PFSK-1 (cell line): ENCODE data around the gene MTMR11.

Experiments used
- FOXP2 ChIP-seq: optimal IDR thresholded peaks from 2 replicates; pipeline ENCODE3; 2011; ENCODE audit warnings: borderline replicate concordance, control low read depth, inconsistent platforms; ENCODE audit not compliant: insufficient read depth; ENCODE audit errors: extremely low read length, extremely low read depth
- POLR2AphosphoS5 ChIP-seq: IDR thresholded peaks from 2 replicates; pipeline ENCODE4 v1.6.1; 2012; ENCODE audit warnings: low read depth, mild to moderate bottlenecking, control low read depth, low read length, moderate library complexity
- SIN3A ChIP-seq: IDR thresholded peaks from 2 replicates; pipeline ENCODE4 v1.6.1; 2012; ENCODE audit warnings: mild to moderate bottlenecking, low read length, moderate library complexity, borderline replicate concordance; ENCODE audit not compliant: insufficient read depth
- TAF1 ChIP-seq: IDR thresholded peaks from 2 replicates; pipeline ENCODE4 v1.6.1; 2012; ENCODE audit warnings: low read length, control low read depth, borderline replicate concordance; ENCODE audit not compliant: insufficient read depth
- TF ChIP-seq, protein P1 (sequence below), 2 experiments: IDR thresholded peaks; 2 replicates each; pipeline versions ENCODE4 v1.6.1 to v1.8.0; 2011 to 2012; ENCODE audit warnings: low read depth in 2 of 2, low read length in 2 of 2, control low read depth in 1 of 2, inconsistent platforms in 1 of 2, mild to moderate bottlenecking in 1 of 2, moderate library complexity in 1 of 2; ENCODE audit not compliant: insufficient read depth in 1 of 2

The MTMR11 gene

DNA sequence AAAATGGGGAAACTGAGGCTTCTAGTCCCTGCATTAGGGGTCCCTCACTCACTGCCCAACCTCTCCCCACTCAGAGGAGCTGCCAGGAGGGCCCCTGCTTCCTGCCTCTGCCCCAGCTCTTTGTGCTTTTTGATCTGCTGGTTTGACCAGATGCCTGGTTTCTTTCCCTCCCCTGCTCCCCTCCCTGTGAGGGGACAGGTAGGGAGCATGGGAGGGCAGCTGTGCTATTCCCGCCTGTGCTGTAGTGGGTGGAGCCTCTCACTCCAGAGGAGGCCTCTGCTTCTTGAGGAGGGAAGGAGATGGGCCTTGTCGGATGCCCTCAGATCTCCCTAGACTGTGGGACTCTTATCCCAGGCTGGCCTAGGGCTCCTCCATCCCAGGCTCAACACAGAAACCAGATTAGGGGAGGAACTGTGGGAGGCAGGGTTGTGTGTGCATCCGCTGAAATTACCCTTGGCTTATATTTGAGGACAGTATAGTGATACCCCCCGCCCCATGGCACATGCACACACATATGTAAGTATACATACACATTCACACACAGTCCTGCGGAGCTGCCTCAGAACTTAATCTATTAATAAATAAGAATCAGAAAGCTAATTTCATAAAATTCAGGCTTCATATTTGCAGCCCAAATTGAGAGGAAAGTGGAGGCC lies 32.7 kb downstream of the MTMR11 start:
- no peak for TF ChIP-seq POLR2AphosphoS5
- no peak for TF ChIP-seq FOXP2
- TF ChIP-seq, protein P1, sequence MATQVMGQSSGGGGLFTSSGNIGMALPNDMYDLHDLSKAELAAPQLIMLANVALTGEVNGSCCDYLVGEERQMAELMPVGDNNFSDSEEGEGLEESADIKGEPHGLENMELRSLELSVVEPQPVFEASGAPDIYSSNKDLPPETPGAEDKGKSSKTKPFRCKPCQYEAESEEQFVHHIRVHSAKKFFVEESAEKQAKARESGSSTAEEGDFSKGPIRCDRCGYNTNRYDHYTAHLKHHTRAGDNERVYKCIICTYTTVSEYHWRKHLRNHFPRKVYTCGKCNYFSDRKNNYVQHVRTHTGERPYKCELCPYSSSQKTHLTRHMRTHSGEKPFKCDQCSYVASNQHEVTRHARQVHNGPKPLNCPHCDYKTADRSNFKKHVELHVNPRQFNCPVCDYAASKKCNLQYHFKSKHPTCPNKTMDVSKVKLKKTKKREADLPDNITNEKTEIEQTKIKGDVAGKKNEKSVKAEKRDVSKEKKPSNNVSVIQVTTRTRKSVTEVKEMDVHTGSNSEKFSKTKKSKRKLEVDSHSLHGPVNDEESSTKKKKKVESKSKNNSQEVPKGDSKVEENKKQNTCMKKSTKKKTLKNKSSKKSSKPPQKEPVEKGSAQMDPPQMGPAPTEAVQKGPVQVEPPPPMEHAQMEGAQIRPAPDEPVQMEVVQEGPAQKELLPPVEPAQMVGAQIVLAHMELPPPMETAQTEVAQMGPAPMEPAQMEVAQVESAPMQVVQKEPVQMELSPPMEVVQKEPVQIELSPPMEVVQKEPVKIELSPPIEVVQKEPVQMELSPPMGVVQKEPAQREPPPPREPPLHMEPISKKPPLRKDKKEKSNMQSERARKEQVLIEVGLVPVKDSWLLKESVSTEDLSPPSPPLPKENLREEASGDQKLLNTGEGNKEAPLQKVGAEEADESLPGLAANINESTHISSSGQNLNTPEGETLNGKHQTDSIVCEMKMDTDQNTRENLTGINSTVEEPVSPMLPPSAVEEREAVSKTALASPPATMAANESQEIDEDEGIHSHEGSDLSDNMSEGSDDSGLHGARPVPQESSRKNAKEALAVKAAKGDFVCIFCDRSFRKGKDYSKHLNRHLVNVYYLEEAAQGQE (IDR thresholded peaks at IDR 0.05; ENCODE audit: insufficient read depth in 1 of 2, low read depth in 2 of 2, low read length in 2 of 2): no peak
- no peak for TF ChIP-seq SIN3A
- no peak for TF ChIP-seq TAF1

DNA sequence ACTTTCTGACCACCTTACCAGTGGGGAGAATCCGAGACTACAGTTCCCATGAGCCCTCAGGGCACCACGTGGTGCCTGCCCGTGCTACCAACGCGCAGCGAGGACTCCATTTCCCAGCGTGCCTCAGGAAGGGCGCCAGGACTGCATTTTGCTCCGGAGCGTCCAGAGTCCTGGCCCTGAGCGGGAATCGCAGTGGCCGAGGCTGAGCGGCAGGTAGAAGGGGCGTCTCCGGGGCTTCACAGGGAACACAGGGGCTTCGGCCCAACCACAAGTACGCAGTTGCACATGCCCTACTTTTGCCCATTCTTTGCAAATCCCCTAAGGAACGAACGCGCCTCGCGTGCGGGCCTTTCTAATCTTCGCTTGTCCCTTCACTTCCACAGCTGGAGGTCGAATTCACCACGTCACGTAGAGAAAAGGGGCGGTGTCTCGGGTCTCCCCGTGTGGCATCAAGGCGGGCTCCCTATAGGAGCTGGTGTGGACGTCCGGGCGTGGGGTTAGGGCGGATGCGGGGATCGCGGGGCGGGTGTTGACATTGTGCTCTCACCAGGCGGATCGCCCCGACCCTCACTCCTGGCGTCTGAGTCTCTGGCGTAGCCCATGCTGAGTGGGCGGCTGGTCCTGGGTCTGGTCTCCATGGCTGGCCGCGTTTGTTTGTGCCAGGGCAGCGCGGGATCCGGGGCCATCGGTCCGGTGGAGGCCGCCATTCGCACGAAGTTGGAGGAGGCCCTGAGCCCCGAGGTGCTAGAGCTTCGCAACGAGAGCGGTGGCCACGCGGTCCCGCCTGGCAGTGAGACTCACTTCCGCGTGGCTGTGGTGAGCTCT lies 37.0 kb downstream of the MTMR11 start, which contains the start of gene BOLA1:
BOLA1 (plus strand) TSS at position 109 of the 825 bp plus-strand sequence; CDS start at position 601, 492 bp downstream.
- peak; percentile 65; the same call in 1 of the 2 replicates for TF ChIP-seq TAF1
- peak; percentile 93 for TF ChIP-seq POLR2AphosphoS5
- TF ChIP-seq SIN3A: 0 out of 2 replicates have a peak, but pooled peaks have one; percentile 10
- TF ChIP-seq FOXP2: peak; percentile 75
- TF ChIP-seq, protein P1 (IDR thresholded peaks at IDR 0.05; ENCODE audit: insufficient read depth in 1 of 2, low read depth in 2 of 2, low read length in 2 of 2): no peak

DNA sequence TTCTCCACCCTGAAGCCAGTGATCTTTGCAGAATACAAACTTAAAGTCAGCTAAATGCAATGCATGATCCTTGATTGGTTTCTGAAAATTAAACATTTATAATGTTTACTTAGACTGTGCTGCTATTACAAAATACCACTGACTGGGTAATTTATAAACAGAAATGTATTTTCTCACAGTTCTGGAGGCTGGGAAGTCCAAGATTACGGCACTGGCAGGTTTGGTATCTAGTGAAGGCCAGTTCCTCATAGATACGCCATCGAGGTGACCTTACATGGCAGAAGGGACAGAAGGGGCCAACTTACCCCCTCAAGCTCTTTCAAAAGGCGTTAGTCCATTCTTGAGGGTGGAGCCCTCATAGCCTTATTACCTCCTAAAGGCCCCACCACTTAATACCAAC lies 40.1 kb downstream of the MTMR11 start:
- no peak for TF ChIP-seq SIN3A
- TF ChIP-seq TAF1: no peak
- TF ChIP-seq, protein P1 (IDR thresholded peaks at IDR 0.05; ENCODE audit: insufficient read depth in 1 of 2, low read depth in 2 of 2, low read length in 2 of 2): no peak
- no peak for TF ChIP-seq FOXP2
- TF ChIP-seq POLR2AphosphoS5: no peak

DNA sequence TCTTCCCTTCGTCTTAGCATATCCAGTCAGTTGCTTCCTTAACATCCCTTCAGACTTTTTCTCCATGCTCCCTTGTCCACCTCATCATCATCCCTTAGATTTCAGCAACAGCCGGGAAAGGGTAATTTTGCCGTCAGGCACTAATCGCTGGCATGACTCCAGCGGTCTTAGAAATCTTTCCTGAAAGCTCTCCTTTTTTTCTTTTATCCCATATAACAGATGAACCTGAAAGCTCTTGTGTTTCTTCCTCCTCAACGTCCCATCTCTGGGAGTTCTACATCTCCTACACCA lies 47.7 kb downstream of the MTMR11 start:
- TF ChIP-seq FOXP2 (no peak), SIN3A (no peak)

DNA sequence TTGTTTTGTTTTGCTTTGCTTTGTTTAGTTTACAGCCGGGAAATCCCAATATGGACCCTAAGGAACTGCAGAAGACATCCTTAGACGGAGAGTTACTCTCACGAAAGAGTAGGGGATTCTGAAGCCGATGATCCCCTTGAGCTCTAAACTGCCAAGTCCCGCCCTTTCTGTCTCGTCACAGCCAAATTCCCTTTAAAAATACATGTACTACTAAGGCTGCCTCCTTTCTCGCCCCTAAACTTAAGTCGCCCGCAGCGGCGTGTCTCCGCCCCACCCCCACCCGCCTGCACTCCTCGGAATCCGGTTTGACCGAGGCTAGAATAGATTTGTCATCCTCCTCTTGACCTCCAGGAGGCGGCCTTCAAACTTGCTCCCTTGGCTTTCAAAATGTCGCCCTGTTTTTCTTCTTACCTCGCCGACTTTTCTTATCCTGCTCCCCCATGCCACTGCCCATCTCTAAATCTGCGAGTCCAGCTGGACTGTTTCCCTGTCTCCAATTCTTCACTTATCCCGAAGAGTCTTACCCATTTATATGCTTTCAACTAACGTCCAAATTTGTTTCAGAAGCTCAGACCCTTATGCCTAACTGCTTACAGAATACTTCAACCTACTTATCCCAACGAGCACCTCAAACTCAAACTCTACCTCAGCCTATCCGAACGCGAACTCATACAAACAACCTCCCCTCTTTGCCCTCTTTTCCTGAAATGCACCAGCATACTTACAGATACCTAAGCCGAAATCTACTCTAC lies 48.3 kb downstream of the MTMR11 start:
- TF ChIP-seq FOXP2 (no peak), SIN3A (peak; percentile 87; the same call in 1 of the 2 replicates), POLR2AphosphoS5 (peak; percentile 73), TAF1 (no peak)
- TF ChIP-seq, protein P1 (IDR thresholded peaks at IDR 0.05; ENCODE audit: insufficient read depth in 1 of 2, low read depth in 2 of 2, low read length in 2 of 2): no peak
